ENCODE results near the gene FAF1.

GRCh38 chr1:50831300-50832061 lies 128.6 kb downstream of the FAF1 start:
- TF ChIP-seq GATA2 (IDR thresholded peaks at IDR 0.05; ENCODE audit: low read depth, low read length) = no peak
- no peak for TF ChIP-seq GATA3 (IDR thresholded peaks at IDR 0.05; ENCODE audit: low read depth, low read length)

All from SH-SY5Y (cell line).